Activated naive CD4-positive, alpha-beta T cell treated with Interleukin-2 at 50 U/mL for 16 hours (primary cell): ENCODE measurements around the gene TRIM40.

Source experiments
- DNase-seq: peaks from one replicate; pipeline ENCODE4 v3.0.0-alpha.2; 2020

The TRIM40 gene

GRCh38 chr6:30150671-30151395 lies 14.9 kb downstream of the TRIM40 start:
- DNase-seq = no peak

- DNase-seq = no peak
Measured at GRCh38 chr6:30151580-30151979, 15.6 kb downstream of the TRIM40 start.

- no peak for DNase-seq
Measured at GRCh38 chr6:30152016-30152673, 16.2 kb downstream of the TRIM40 start.

- no peak for DNase-seq
Measured at GRCh38 chr6:30152910-30153610, 17.1 kb downstream of the TRIM40 start.

- DNase-seq = no peak
Measured at GRCh38 chr6:30154061-30154460, 18.1 kb downstream of the TRIM40 start.

- DNase-seq = no peak
Measured at GRCh38 chr6:30154709-30155519, 19.0 kb downstream of the TRIM40 start.

- no peak for DNase-seq
Measured at GRCh38 chr6:30155520-30156261, 19.8 kb downstream of the TRIM40 start.

- DNase-seq = no peak
Measured at GRCh38 chr6:30156262-30156599, 20.3 kb downstream of the TRIM40 start.

- no peak for DNase-seq
Measured at GRCh38 chr6:30156774-30157173, 20.8 kb downstream of the TRIM40 start.

GRCh38 chr6:30157581-30157980 lies 21.6 kb downstream of the TRIM40 start:
- DNase-seq = no peak

- no peak for DNase-seq
Measured at GRCh38 chr6:30157999-30158398, 22.1 kb downstream of the TRIM40 start.

GRCh38 chr6:30158475-30159040 lies 22.6 kb downstream of the TRIM40 start:
- no peak for DNase-seq

- DNase-seq = no peak
Measured at GRCh38 chr6:30160008-30160784, 24.3 kb downstream of the TRIM40 start.

GRCh38 chr6:30160785-30161531 lies 25.0 kb downstream of the TRIM40 start, which contains the start of gene TRIM10:
TSS of gene TRIM10 (minus strand) at chr6:30161211. CDS start at chr6:30160858, 353 bp downstream.
- DNase-seq = no peak

GRCh38 chr6:30162265-30163089 lies 26.5 kb downstream of the TRIM40 start:
- no peak for DNase-seq

GRCh38 chr6:30163090-30163917 lies 27.4 kb downstream of the TRIM40 start, which contains the start of gene TRIM15:
TSS of gene TRIM15 (plus strand) at chr6:30163546. CDS start at chr6:30163685, 139 bp downstream.
- DNase-seq = peak; percentile 66

GRCh38 chr6:30163918-30164654 lies 28.1 kb downstream of the TRIM40 start:
- DNase-seq = no peak

GRCh38 chr6:30164714-30165113 lies 28.8 kb downstream of the TRIM40 start:
- no peak for DNase-seq
